ENCODE results near the gene PTPRB.

PTPRB gene

GRCh38 chr12:70641691-70642090 lies 4.5 kb upstream of the PTPRB start:
- no peak overlapping the region for H2AFZ ChIP-seq (ENCODE audit: low read depth, low read length, severe bottlenecking)
- no peak overlapping the region for H3K27ac ChIP-seq (ENCODE audit: low read depth, low read length)
- H3F3A ChIP-seq (ENCODE audit: insufficient read depth) = no peaks in the 10 kb centered on the region
- no peaks in the 10 kb centered on the region for H3K27me3 ChIP-seq (ENCODE audit: low read length)
- no peaks in the 10 kb centered on the region for H3K9me2 ChIP-seq (replicated peaks; ENCODE audit: insufficient read depth, low read length)
- no peak overlapping the region for H3K4me2 ChIP-seq (ENCODE audit: low read depth, low read length, poor library complexity, severe bottlenecking)
- H4K20me1 ChIP-seq (ENCODE audit: low read depth, low read length) = no peaks in the 10 kb centered on the region
- no peak overlapping the region for H3K9ac ChIP-seq (ENCODE audit: low read length)
- TF ChIP-seq EZH2phosphoT487 (conservative IDR thresholded peaks at IDR 0.05; ENCODE audit: low read length) (no peak), CTCF (IDR thresholded peaks at IDR 0.05; ENCODE audit: insufficient read depth, low read length, poor library complexity, severe bottlenecking) (no peak)
- H3K79me2 ChIP-seq (ENCODE audit: insufficient read depth, low read length) = no peaks in the 10 kb centered on the region
- no peak overlapping the region for H3K4me3 ChIP-seq (ENCODE audit: insufficient read depth, low read length, poor library complexity, severe bottlenecking)
- no peaks in the 10 kb centered on the region for H3K9me3 ChIP-seq (ENCODE audit: insufficient read depth, low read length)
- H3K36me3 ChIP-seq (ENCODE audit: low read length) = no peaks in the 10 kb centered on the region

- Histone ChIP-seq H3K9me3 (ENCODE audit: insufficient read depth, low read length) (no peaks in the 10 kb centered on the region), H3K79me2 (ENCODE audit: insufficient read depth, low read length) (no peaks in the 10 kb centered on the region), H3K9me2 (replicated peaks; ENCODE audit: insufficient read depth, low read length) (no peaks in the 10 kb centered on the region), H3F3A (ENCODE audit: insufficient read depth) (no peaks in the 10 kb centered on the region), H3K9ac (ENCODE audit: low read length) (no peak overlapping the region), H3K27me3 (ENCODE audit: low read length) (no peaks in the 10 kb centered on the region), H3K27ac (ENCODE audit: low read depth, low read length) (no peak overlapping the region), H3K4me3 (ENCODE audit: insufficient read depth, low read length, poor library complexity, severe bottlenecking) (no peak overlapping the region), H3K36me3 (ENCODE audit: low read length) (no peaks in the 10 kb centered on the region), H2AFZ (ENCODE audit: low read depth, low read length, severe bottlenecking) (no peak overlapping the region), H4K20me1 (ENCODE audit: low read depth, low read length) (no peaks in the 10 kb centered on the region), H3K4me2 (ENCODE audit: low read depth, low read length, poor library complexity, severe bottlenecking) (no peak overlapping the region)
- no peak for TF ChIP-seq EZH2phosphoT487 (conservative IDR thresholded peaks at IDR 0.05; ENCODE audit: low read length)
- TF ChIP-seq CTCF (IDR thresholded peaks at IDR 0.05; ENCODE audit: insufficient read depth, low read length, poor library complexity, severe bottlenecking) = no peak
Measured at GRCh38 chr12:70640901-70641300, 3.7 kb upstream of the PTPRB start.

DNA sequence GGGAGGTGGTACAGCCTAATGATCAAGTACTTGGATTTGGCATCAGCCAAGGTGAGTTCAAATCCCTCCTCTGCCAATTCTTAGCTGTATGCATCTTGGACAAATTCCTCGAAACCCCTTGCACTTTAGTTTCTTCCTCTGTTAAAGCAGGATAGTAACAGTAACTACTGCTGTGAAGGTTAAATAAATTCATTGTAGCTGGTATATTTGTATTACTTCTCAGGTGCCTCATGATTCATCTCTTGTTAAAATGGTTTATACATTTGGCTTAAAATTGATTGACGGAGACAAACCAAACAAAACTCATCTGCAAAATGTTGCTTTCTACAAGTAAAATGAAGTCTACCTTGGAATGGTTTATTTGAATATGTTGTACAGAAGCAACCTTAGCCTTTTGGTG lies 2.3 kb upstream of the PTPRB start:
- Histone ChIP-seq H3K9ac (ENCODE audit: low read length) (no peak overlapping the region), H3K36me3 (ENCODE audit: low read length) (no peaks in the 10 kb centered on the region), H3K4me2 (ENCODE audit: low read depth, low read length, poor library complexity, severe bottlenecking) (no peak overlapping the region), H3K27ac (ENCODE audit: low read depth, low read length) (no peak overlapping the region), H3K27me3 (ENCODE audit: low read length) (no peaks in the 10 kb centered on the region), H3K9me2 (replicated peaks; ENCODE audit: insufficient read depth, low read length) (no peaks in the 10 kb centered on the region), H3K4me3 (ENCODE audit: insufficient read depth, low read length, poor library complexity, severe bottlenecking) (no peak overlapping the region), H3K9me3 (ENCODE audit: insufficient read depth, low read length) (no peaks in the 10 kb centered on the region), H3F3A (ENCODE audit: insufficient read depth) (no peaks in the 10 kb centered on the region), H2AFZ (ENCODE audit: low read depth, low read length, severe bottlenecking) (no peak overlapping the region), H4K20me1 (ENCODE audit: low read depth, low read length) (no peaks in the 10 kb centered on the region), H3K79me2 (ENCODE audit: insufficient read depth, low read length) (no peaks in the 10 kb centered on the region)
- TF ChIP-seq CTCF (IDR thresholded peaks at IDR 0.05; ENCODE audit: insufficient read depth, low read length, poor library complexity, severe bottlenecking) (no peak), EZH2phosphoT487 (conservative IDR thresholded peaks at IDR 0.05; ENCODE audit: low read length) (no peak)
